ENCODE measurements around the gene PLEK2.

PLEK2 gene

GRCh38 chr14:67395086-67395875 lies 16.7 kb downstream of the PLEK2 start:
- TF ChIP-seq CTCF (IDR thresholded peaks at IDR 0.05; ENCODE audit: extremely low read depth, missing control alignments) = no peak
- no peak for DNase-seq (ENCODE audit: low spot score)

GRCh38 chr14:67393689-67394088 lies 18.3 kb downstream of the PLEK2 start:
- TF ChIP-seq CTCF (IDR thresholded peaks at IDR 0.05; ENCODE audit: extremely low read depth, missing control alignments) = no peak
- DNase-seq (ENCODE audit: low spot score) = no peak

GRCh38 chr14:67392800-67393199 lies 19.2 kb downstream of the PLEK2 start:
- no peak for TF ChIP-seq CTCF (IDR thresholded peaks at IDR 0.05; ENCODE audit: extremely low read depth, missing control alignments)
- no peak for DNase-seq (ENCODE audit: low spot score)

- no peak for TF ChIP-seq CTCF (IDR thresholded peaks at IDR 0.05; ENCODE audit: extremely low read depth, missing control alignments)
- DNase-seq (ENCODE audit: low spot score) = no peak
Observed at GRCh38 chr14:67392123-67392522, 19.8 kb downstream of the PLEK2 start.

GRCh38 chr14:67391268-67391667 lies 20.7 kb downstream of the PLEK2 start:
- no peak for TF ChIP-seq CTCF (IDR thresholded peaks at IDR 0.05; ENCODE audit: extremely low read depth, missing control alignments)
- DNase-seq (ENCODE audit: low spot score) = no peak

GRCh38 chr14:67389811-67390534 lies 22.0 kb downstream of the PLEK2 start:
- no peak for TF ChIP-seq CTCF (IDR thresholded peaks at IDR 0.05; ENCODE audit: extremely low read depth, missing control alignments)
- no peak for DNase-seq (ENCODE audit: low spot score)

GRCh38 chr14:67389275-67389674 lies 22.7 kb downstream of the PLEK2 start:
- no peak for TF ChIP-seq CTCF (IDR thresholded peaks at IDR 0.05; ENCODE audit: extremely low read depth, missing control alignments)
- no peak for DNase-seq (ENCODE audit: low spot score)

Data from GM20000 (cell line).